HG02973 (cell line): ENCODE data around the gene QKI.
"Not testable (repeated sequence)": the region's sequence is repeated elsewhere in the genome, so short reads cannot be mapped to it uniquely, and the experiment has no call there.

Experiments used
- ATAC-seq: cut with Tn5 transposase; IDR thresholded peaks from one replicate; pipeline ENCODE4 v1.9.1; 2021; ENCODE audit warnings: moderate library complexity; ENCODE audit not compliant: unreplicated experiment

QKI gene

GRCh38 chr6:163572612-163573011 is 158.1 kb downstream of the QKI start:
- ATAC-seq: no peak

GRCh38 chr6:163573503-163574179 is 159.1 kb downstream of the QKI start:
- no peak for ATAC-seq

GRCh38 chr6:163576114-163576513 is 161.6 kb downstream of the QKI start:
- no peak for ATAC-seq

- no peak for ATAC-seq
Observed at GRCh38 chr6:163577404-163577803, 162.9 kb downstream of the QKI start.

- ATAC-seq: no peak
Observed at GRCh38 chr6:163579111-163579879, 164.8 kb downstream of the QKI start.

- no peak for ATAC-seq
Observed at GRCh38 chr6:163579880-163580295, 165.4 kb downstream of the QKI start.

GRCh38 chr6:163580311-163581030 is 166.0 kb downstream of the QKI start:
- no peak for ATAC-seq

GRCh38 chr6:163583558-163583957 is 169.0 kb downstream of the QKI start:
- no peak for ATAC-seq

GRCh38 chr6:163585932-163586437 is 171.5 kb downstream of the QKI start:
- ATAC-seq: no peak

GRCh38 chr6:163586888-163587287 is 172.4 kb downstream of the QKI start:
- no peak for ATAC-seq

GRCh38 chr6:163588220-163588919 is 173.9 kb downstream of the QKI start:
- ATAC-seq: no peak

- ATAC-seq: no peak
Observed at GRCh38 chr6:163589387-163589786, 174.9 kb downstream of the QKI start.

GRCh38 chr6:163590132-163590531 is 175.6 kb downstream of the QKI start:
- ATAC-seq: not testable (repeated sequence)

GRCh38 chr6:163592872-163593271 is 178.4 kb downstream of the QKI start:
- no peak for ATAC-seq

GRCh38 chr6:163596174-163596573 is 181.7 kb downstream of the QKI start:
- no peak for ATAC-seq

- no peak for ATAC-seq
Observed at GRCh38 chr6:163599136-163599535, 184.6 kb downstream of the QKI start.

- ATAC-seq: no peak
Observed at GRCh38 chr6:163599684-163600083, 185.2 kb downstream of the QKI start.

- no peak for ATAC-seq
Observed at GRCh38 chr6:163600331-163600730, 185.8 kb downstream of the QKI start.

GRCh38 chr6:163600781-163601180 is 186.3 kb downstream of the QKI start:
- no peak for ATAC-seq

GRCh38 chr6:163602851-163603250 is 188.3 kb downstream of the QKI start:
- ATAC-seq: no peak

GRCh38 chr6:163603395-163603794 is 188.9 kb downstream of the QKI start:
- ATAC-seq: no peak
